Colonic mucosa (tissue), 4 donors: ENCODE measurements around the gene UGT1A10. TPM values are rescaled to one million over a fixed set of nuclear protein-coding genes. Genes with fewer than 3 reads are reported as not detected.
A peak's percentile ranks its signal among the peaks of the same experiment; 100 is the strongest.

Experiments used
- DNase-seq: peaks from one replicate; pipeline ENCODE4 v3.0.0-alpha.2; 2020
- H3K27ac ChIP-seq: fragments of 200-600 bp; one replicate; pipeline ENCODE4 v1.8.0; 2021
- H3K27me3 ChIP-seq: fragments of 200-600 bp; one replicate; pipeline ENCODE4 v1.8.0; 2021
- H3K36me3 ChIP-seq: fragments of 200-600 bp; one replicate; pipeline ENCODE4 v1.8.0; 2021
- H3K4me1 ChIP-seq: fragments of 200-600 bp; one replicate; pipeline ENCODE4 v1.8.0; 2021; ENCODE audit warnings: mild to moderate bottlenecking
- H3K4me3 ChIP-seq: fragments of 200-600 bp; one replicate; pipeline ENCODE4 v1.8.0; 2021
- H3K9ac ChIP-seq, 2 donors: one replicate each; pipeline ENCODE4 v1.7.0; 2013; ENCODE audit warnings: control low read depth in 2 of 2, low read depth in 2 of 2, low read length in 2 of 2
- H3K9me3 ChIP-seq: fragments of 200-600 bp; one replicate; pipeline ENCODE4 v1.8.0; 2021
- intact Hi-C: fragments of 100-400 bp; cut with DNase I; formaldehyde crosslinking; loops from one replicate; pipeline ENCODE4 v1.14.1; 2022
- total RNA-seq, 2 donors: library from RNA; stranded (reverse); fragmentation: NEBNext Ultra II Directional in 1 of 2; extraction: Animal tissue kit (Norgen Biotek cat#: 25700) in 1 of 2; gene quantifications; one replicate each; pipeline ENCODE4 v1.2.1, GENCODE V29; 2021
- TF ChIP-seq, protein P1 (sequence below): fragments of 200-600 bp; IDR thresholded peaks from one replicate; pipeline ENCODE4 v1.8.0; 2022; ENCODE audit warnings: antibody characterized with exemption, mild to moderate bottlenecking
- donor health status: healthy.
- donor health status: DM: no; HTN: no; CAD: no.
- donor health status: DM: no; HTN: no; CAD: no.

Gene UGT1A10
- total RNA-seq, 2 donors from 2014 or later, result 45.2 to 82.9 TPM

DNA sequence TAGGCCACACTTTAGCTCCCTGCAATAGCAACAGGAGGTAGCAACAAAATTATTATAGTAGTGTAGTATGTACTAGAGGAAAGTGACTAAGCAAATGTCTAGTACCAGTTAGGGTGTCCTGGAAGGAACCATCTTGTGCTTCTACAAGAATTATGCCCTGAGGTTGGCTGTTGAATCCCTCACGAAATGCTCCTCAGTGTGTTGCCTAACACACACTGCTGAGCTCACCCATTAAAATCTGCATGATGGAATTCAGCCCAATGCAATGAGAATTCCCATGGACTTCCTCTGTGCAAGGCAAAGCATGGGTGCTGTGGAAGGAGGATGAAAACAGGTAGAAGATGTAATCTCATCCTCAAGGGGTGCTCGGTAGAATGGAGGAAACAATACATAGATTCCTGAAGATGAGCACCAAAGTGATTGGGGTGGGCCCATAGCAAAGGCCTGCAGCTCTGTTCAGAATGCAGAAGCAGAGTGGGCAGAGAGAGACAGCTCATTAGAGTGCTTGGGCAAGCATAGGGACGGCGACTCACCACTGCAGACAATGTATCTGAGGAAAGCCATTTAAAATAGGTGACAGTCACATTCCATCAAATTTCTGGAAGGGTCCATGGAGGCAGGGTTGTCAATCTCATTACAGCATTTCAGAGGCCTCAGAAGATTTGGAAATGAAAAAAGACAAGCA lies 44.3 kb downstream of the UGT1A10 start:
- Histone ChIP-seq H3K27me3 (no peaks in the 10 kb centered on the region), H3K36me3 (no peaks in the 10 kb centered on the region), H3K4me3 (no peak overlapping the region), H3K9ac (no peak overlapping the region), H3K27ac (no peak overlapping the region), H3K4me1 (no peaks in the 10 kb centered on the region), H3K9me3 (no peaks in the 10 kb centered on the region)
- TF ChIP-seq, protein P1, sequence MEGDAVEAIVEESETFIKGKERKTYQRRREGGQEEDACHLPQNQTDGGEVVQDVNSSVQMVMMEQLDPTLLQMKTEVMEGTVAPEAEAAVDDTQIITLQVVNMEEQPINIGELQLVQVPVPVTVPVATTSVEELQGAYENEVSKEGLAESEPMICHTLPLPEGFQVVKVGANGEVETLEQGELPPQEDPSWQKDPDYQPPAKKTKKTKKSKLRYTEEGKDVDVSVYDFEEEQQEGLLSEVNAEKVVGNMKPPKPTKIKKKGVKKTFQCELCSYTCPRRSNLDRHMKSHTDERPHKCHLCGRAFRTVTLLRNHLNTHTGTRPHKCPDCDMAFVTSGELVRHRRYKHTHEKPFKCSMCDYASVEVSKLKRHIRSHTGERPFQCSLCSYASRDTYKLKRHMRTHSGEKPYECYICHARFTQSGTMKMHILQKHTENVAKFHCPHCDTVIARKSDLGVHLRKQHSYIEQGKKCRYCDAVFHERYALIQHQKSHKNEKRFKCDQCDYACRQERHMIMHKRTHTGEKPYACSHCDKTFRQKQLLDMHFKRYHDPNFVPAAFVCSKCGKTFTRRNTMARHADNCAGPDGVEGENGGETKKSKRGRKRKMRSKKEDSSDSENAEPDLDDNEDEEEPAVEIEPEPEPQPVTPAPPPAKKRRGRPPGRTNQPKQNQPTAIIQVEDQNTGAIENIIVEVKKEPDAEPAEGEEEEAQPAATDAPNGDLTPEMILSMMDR, result no peak
- no peak for DNase-seq
- intact Hi-C loops, result no loop called here

- Histone ChIP-seq H3K4me3 (no peak within 1 kb of the TSS), H3K36me3 (no peaks in the 10 kb centered on the region), H3K4me1 (no peaks in the 10 kb centered on the region), H3K9me3 (no peaks in the 10 kb centered on the region), H3K27ac (no peak within 1 kb of the TSS), H3K27me3 (no peaks in the 10 kb centered on the region), H3K9ac (no peak within 1 kb of the TSS)
- TF ChIP-seq, protein P1, result no peak
- intact Hi-C loops, result no loop called here
- DNase-seq, result no peak
Measured at GRCh38 chr2:233681521-233682099, 45.4 kb downstream of the UGT1A10 start, which contains the start of gene UGT1A7. TSS of gene UGT1A7 (plus strand) at chr2:233681901. CDS start at chr2:233681938, 37 bp downstream.

DNA sequence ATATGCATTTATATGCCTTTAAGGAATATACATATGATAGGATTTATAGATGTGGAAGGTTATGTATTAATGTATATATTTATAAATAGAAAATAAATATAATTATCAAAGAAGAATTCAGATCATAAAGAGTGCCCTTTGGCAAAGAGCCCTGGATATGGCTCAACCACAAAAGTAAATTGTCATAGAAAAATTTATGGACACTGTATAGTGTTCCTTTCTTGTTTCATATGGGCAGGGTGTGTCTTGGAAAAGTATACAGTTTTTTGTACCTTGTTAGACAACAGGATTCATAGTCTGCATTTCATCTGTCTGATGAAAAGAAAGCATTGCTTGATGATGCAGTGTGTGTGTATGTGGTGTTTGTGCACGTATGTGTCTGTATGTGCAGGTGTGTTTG lies 48.4 kb downstream of the UGT1A10 start:
- Histone ChIP-seq H3K36me3 (no peaks in the 10 kb centered on the region), H3K9me3 (no peaks in the 10 kb centered on the region), H3K9ac (no peak overlapping the region), H3K4me3 (no peak overlapping the region), H3K27me3 (no peaks in the 10 kb centered on the region), H3K4me1 (no peaks in the 10 kb centered on the region), H3K27ac (no peak overlapping the region)
- TF ChIP-seq, protein P1, result no peak
- peak; percentile 53 for DNase-seq
- intact Hi-C loops, result no loop called here

GRCh38 chr2:233686928-233687327 lies 50.7 kb downstream of the UGT1A10 start:
- no peak for DNase-seq
- TF ChIP-seq, protein P1, result no peak
- no peak overlapping the region for H3K27ac ChIP-seq
- H3K9me3 ChIP-seq, result no peaks in the 10 kb centered on the region
- H3K4me1 ChIP-seq, result no peaks in the 10 kb centered on the region
- H3K27me3 ChIP-seq, result no peaks in the 10 kb centered on the region
- intact Hi-C loops, result no loop called here
- no peak overlapping the region for H3K9ac ChIP-seq
- H3K4me3 ChIP-seq, result no peak overlapping the region
- H3K36me3 ChIP-seq, result no peaks in the 10 kb centered on the region

DNA sequence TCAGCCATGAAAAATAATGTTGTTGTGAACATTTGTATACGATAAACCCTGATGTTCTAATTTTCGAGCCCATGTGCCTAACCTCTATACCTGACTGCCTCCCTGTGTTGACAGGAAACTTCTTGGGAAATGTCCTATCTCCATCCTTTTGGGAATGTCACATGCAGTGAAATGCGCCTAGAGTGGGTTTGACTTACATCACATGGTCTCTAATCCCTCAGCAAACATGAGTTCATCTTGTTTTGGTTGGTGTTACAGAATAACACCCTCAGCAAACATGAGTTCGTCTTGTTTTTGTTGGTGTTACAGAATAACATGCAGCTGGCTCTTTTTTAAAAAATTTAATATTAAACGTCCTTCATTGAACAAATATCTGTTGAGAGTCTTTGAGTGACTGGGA lies 52.1 kb downstream of the UGT1A10 start:
- intact Hi-C loops, result no loop called here
- no peaks in the 10 kb centered on the region for H3K9me3 ChIP-seq
- DNase-seq, result no peak
- H3K4me1 ChIP-seq, result peaks cover 3% of the 10 kb centered on the region
- H3K36me3 ChIP-seq, result no peaks in the 10 kb centered on the region
- H3K9ac ChIP-seq, result no peak overlapping the region
- H3K4me3 ChIP-seq, result no peak overlapping the region
- H3K27ac ChIP-seq, result no peak overlapping the region
- no peaks in the 10 kb centered on the region for H3K27me3 ChIP-seq
- TF ChIP-seq, protein P1, result no peak
